ENCODE results near the gene DHX15.

DHX15 gene

GRCh38 chr4:24559889-24560288, 24.5 kb downstream of the DHX15 start:
- no peak for TF ChIP-seq CTCF (IDR thresholded peaks at IDR 0.05; ENCODE audit: extremely low read depth, missing control alignments)
- DNase-seq (ENCODE audit: low spot score), result no peak

DNA sequence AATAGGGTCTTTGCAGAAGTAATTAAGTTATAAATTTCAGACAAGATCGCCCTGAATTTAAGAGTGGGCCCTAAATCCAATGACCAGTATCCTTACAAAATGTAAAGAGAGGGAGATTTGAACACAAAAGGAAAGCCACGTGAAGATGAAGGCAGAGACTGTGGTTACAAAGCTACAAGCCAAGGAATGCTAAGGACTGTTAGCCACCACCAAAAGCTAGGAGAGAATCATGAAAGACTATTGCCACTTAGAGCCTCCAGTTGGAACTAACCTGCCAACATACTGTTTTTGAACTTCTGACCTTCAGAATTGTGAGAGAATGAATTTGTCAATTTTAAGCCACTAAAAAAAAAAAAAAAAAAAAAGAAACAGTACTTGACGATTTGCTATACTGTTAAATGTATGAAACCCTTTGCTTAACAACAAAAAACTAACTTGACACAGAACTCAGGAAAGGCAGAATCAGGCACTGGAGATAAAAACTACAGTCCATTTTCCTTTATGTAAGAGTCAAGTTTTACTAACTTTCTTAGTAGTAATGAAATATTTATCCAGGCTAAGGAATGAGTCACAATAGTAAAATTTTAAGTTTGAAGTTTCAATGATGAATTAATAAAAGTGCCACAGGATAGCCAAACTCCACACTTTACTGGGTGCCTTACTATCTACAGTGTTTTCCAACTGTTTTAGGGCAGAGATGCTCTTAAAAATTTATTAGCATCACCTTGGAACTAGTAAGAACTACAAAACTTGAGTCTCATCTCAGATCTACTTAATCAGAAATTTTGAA, 25.1 kb downstream of the DHX15 start:
- no peak for DNase-seq (ENCODE audit: low spot score)
- TF ChIP-seq CTCF (IDR thresholded peaks at IDR 0.05; ENCODE audit: extremely low read depth, missing control alignments), result no peak

DNA sequence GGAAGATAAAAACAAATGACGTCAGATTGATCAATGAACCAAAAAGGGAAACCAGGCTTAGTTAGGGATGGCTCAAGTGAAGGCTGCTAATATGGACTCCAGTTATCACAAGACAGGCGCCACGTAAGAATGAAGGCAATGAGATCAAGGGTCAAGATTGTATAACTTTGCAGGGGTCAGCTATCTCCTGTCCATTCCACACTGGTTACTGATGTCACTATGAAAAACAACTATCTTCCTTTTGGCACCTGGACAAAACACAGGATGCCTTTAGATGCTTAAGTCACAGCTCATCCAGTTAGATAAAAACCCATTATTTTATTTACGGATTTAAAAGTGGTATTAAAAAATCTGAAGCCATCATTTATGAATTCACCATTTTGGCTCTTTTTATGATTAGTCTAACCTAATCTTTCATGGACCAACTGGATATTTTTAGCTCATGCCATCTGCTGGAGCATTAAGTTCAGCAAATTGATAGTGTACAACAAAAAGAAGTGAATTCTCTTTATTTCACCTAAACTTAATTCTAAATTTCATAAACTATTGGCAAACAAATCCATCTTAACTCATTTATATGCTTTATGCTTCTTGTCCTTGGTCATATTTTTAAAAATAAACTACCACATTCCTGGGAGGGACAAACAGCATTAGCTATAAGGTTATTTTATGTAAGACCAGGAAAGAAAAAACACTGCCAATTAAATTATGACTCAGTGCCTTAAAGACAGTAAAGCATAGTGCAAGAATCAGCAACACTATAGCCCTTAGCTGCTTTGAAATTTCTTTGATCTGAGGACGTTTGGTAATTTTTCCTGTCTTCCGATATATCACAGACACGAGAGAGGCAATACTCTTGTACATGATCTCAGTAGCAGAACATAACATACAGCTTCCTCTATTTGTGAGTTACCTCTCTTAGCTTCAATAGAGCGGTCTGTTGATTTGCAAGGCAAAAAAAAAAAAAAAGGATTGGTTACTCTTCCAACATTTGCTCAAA, 27.0 kb downstream of the DHX15 start:
- no peak for TF ChIP-seq CTCF (IDR thresholded peaks at IDR 0.05; ENCODE audit: extremely low read depth, missing control alignments)
- no peak for DNase-seq (ENCODE audit: low spot score)

DNA sequence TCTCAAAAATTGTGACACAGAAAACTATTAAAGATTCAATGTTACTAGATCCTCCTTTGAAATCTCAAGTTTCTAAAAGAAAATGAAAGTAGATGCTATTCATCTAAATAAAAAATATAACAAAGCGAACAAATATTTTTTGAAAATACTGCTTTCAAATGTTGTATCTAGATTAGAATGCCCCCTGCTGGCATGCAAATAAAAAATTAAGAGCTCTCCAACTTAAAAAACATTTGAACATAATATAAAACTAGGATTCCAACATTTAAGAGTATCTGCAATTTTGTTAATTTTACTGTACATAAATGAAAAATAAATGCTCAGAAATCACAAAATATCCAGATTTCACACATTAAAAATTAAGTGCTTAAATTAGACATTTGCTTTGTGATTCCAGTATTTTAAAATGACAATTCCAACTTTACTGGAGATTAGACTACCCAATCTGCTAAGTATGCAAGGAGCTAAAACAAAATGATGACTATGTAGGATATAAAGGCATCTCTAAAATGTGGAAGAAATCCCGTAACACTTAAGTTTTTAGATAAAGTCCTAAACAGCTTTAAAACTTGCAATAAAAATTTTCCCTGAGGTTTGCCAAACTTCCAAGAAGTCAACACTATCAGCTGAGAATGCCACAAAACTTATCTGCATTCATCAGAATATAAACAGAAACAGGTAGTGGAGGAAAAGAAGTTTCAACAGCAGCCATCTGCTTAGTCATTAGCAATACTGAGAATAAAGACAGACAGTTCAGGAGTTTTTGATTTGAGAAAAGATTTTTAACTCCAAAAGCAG, 32.7 kb downstream of the DHX15 start:
- DNase-seq (ENCODE audit: low spot score), result no peak

DNA sequence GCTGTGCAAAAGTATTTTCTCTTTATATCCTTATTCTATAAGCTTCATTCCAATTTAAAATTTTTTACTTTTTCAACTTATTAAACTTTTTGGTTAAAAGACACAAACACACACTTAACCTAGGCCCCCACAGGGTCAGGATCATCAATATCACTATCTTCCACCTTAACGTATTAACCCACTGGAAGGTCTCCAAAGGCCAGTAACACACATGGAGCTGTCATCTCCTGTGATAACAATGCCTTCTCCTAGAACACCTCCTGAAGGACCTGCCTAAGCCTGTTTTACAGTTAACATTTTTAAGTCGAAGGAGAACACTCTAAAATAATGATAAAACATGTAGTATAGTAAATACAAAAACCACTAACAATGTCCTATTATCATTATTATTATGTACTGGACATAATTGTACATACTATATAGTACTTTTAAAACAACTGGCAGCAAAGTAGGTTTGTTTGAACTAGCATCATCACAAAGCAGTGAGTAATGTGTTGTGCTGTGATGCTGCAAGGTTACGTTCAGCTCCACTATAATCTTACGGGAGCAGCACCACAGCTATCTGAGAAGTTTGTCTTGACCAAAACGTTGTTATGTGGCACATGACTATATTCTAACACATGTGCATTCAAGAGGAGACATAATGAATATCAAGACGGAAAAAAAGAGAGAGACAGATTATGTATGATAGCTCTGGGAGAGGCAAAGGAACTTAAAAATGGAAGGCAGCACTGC, 33.7 kb downstream of the DHX15 start:
- no peak for TF ChIP-seq CTCF (IDR thresholded peaks at IDR 0.05; ENCODE audit: extremely low read depth, missing control alignments)
- no peak for DNase-seq (ENCODE audit: low spot score)

More for the DNA sequence above, 32.7 kb downstream of the DHX15 start:
- TF ChIP-seq CTCF (IDR thresholded peaks at IDR 0.05; ENCODE audit: extremely low read depth, missing control alignments), result no peak

DNA sequence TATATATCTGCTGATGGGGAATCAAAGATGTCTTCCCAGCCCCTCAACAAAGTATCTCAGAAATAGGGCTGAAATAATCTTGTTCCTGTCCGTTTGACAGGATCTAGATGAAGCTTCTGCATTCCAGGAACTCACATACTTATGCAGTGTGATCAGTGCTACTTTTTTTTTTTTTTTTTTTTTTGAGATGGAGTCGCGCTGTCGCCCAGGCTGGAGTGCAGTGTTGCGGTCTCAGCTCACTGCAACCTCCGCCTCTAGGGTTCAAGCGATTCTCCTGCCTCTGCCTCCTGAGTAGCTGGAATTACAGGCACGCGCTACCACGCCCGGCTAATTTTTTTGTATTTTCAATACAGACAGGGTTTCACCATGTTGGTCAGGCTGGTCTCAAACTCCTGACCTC, 36.4 kb downstream of the DHX15 start:
- no peak for TF ChIP-seq CTCF (IDR thresholded peaks at IDR 0.05; ENCODE audit: extremely low read depth, missing control alignments)
- no peak for DNase-seq (ENCODE audit: low spot score)

Data from GM20000 (cell line).